Liver (tissue), 9 donors: ENCODE data around the gene SIRT7. TPM values are rescaled to one million over a fixed set of nuclear protein-coding genes. Genes with fewer than 3 reads are reported as not detected.

Experiments used
- DNase-seq: peaks from one replicate; pipeline ENCODE4 v3.0.0-alpha.2; 2017; ENCODE audit warnings: low spot score
- H3K27ac ChIP-seq, 2 donors: one replicate each; pipeline ENCODE4 v1.7.0; 2013; ENCODE audit warnings: inconsistent platforms in 2 of 2, low read length in 2 of 2, control low read depth in 1 of 2, low read depth in 1 of 2, mild to moderate bottlenecking in 1 of 2
- H3K27me3 ChIP-seq, 4 donors: one replicate each; pipeline versions ENCODE4 v1.6.1 to v1.7.0; 2013; ENCODE audit warnings: low read length in 3 of 4, inconsistent platforms in 1 of 4, mild to moderate bottlenecking in 1 of 4, moderate library complexity in 1 of 4; ENCODE audit not compliant: control insufficient read depth in 4 of 4, insufficient read depth in 4 of 4
- H3K36me3 ChIP-seq, 4 donors: one replicate each; pipeline versions ENCODE4 v1.6.1 to v1.7.0; 2013; ENCODE audit warnings: low read length in 3 of 4, mild to moderate bottlenecking in 3 of 4, low read depth in 1 of 4, moderate library complexity in 1 of 4; ENCODE audit not compliant: control insufficient read depth in 4 of 4, insufficient read depth in 3 of 4
- H3K4me1 ChIP-seq, 4 donors: one replicate each; pipeline versions ENCODE4 v1.6.1 to v1.7.0; 2013; ENCODE audit warnings: low read length in 3 of 4, mild to moderate bottlenecking in 3 of 4, moderate library complexity in 1 of 4; ENCODE audit not compliant: control insufficient read depth in 4 of 4, insufficient read depth in 4 of 4
- H3K4me3 ChIP-seq, 3 donors: one replicate each; pipeline versions ENCODE4 v1.6.1 to v1.7.0; 2013; ENCODE audit warnings: low read length in 3 of 3, control low read depth in 1 of 3, low read depth in 1 of 3, mild to moderate bottlenecking in 1 of 3
- H3K9ac ChIP-seq, 2 donors: one replicate each; pipeline ENCODE4 v1.7.0; 2013; ENCODE audit warnings: low read length in 2 of 2, mild to moderate bottlenecking in 2 of 2, moderate library complexity in 2 of 2, control low read depth in 1 of 2, low read depth in 1 of 2
- H3K9me3 ChIP-seq, 4 donors: one replicate each; pipeline versions ENCODE4 v1.6.1 to v1.7.0; 2013; ENCODE audit warnings: low read length in 3 of 4; ENCODE audit not compliant: control insufficient read depth in 4 of 4
- ATF3 ChIP-seq: IDR thresholded peaks from 2 replicates; pipeline ENCODE4 v1.6.1; 2016; ENCODE audit warnings: antibody characterized with exemption
- CTCF ChIP-seq: fragments of 150-350 bp; IDR thresholded peaks from 2 replicates; pipeline ENCODE4 v1.5.1; 2017; ENCODE audit warnings: improper control_type of control experiment, low read depth, low read length; ENCODE audit not compliant: missing input control
- EGR1 ChIP-seq, 2 donors: IDR thresholded peaks; 2 replicates each; pipeline ENCODE4 v1.6.1; 2016 to 2018; ENCODE audit warnings: antibody characterized with exemption in 2 of 2, low read depth in 2 of 2
- FOXA1 ChIP-seq: IDR thresholded peaks from 2 replicates; pipeline ENCODE4 v1.6.1; 2016; ENCODE audit warnings: antibody characterized with exemption
- GABPA ChIP-seq, 2 donors: IDR thresholded peaks in 1 of 2; conservative IDR thresholded peaks in 1 of 2; 2 replicates each; pipeline ENCODE4 v1.6.1; 2016; ENCODE audit warnings: antibody characterized with exemption in 2 of 2, mild to moderate bottlenecking in 1 of 2, moderate library complexity in 1 of 2
- HNF4A ChIP-seq, 2 donors: conservative IDR thresholded peaks; 2 replicates each; pipeline ENCODE4 v1.6.1; 2016; ENCODE audit warnings: antibody characterized with exemption in 2 of 2, mild to moderate bottlenecking in 2 of 2
- HNF4G ChIP-seq: IDR thresholded peaks from 2 replicates; pipeline ENCODE4 v1.6.1; 2016; ENCODE audit warnings: antibody characterized with exemption
- MAX ChIP-seq: IDR thresholded peaks from 2 replicates; pipeline ENCODE4 v1.6.1; 2016; ENCODE audit warnings: antibody characterized with exemption
- NR2F2 ChIP-seq: IDR thresholded peaks from 2 replicates; pipeline ENCODE4 v1.6.1; 2016; ENCODE audit warnings: antibody characterized with exemption
- RAD21 ChIP-seq, 2 donors: IDR thresholded peaks; 2 replicates each; pipeline ENCODE4 v1.6.1; 2016; ENCODE audit warnings: antibody characterized with exemption in 2 of 2, mild to moderate bottlenecking in 2 of 2
- REST ChIP-seq: IDR thresholded peaks from 2 replicates; pipeline ENCODE4 v1.6.1; 2016; ENCODE audit warnings: antibody characterized with exemption, mild to moderate bottlenecking
- SP1 ChIP-seq: IDR thresholded peaks from 2 replicates; pipeline ENCODE4 v1.6.1; 2018; ENCODE audit warnings: antibody characterized with exemption, mild to moderate bottlenecking
- TAF1 ChIP-seq: conservative IDR thresholded peaks from 2 replicates; pipeline ENCODE4 v1.6.1; 2016; ENCODE audit warnings: antibody characterized with exemption, mild to moderate bottlenecking
- YY1 ChIP-seq: IDR thresholded peaks from 2 replicates; pipeline ENCODE4 v1.6.1; 2016; ENCODE audit warnings: antibody characterized with exemption, mild to moderate bottlenecking
- ZBTB33 ChIP-seq: IDR thresholded peaks from 2 replicates; pipeline ENCODE4 v1.6.1; 2016; ENCODE audit warnings: antibody characterized with exemption
- WGBS: extraction: QIAGEN DNeasy Blood & Tissue Kit; methylation state at CpG from one replicate; pipeline ENCODE4 v1.1.7; 2013; 5-methylcytosine and 5-hydroxymethylcytosine counted together
- polyA plus RNA-seq, 2 donors: library from polyadenylated mRNA; stranded (reverse) in 1 of 2; unstranded in 1 of 2; fragments of 200-250 nt in 1 of 2; fragments of >200 nt in 1 of 2; fragmentation: Nextera tagmentation in 1 of 2; extraction: Ambion mirVana in 1 of 2; gene quantifications; one replicate each; pipeline versions ENCODE4 v1.2.1 to v1.2.3, GENCODE V29; 2013 to 2015
- total RNA-seq, 2 donors: library from RNA; depleted of rRNA; stranded (reverse); fragments of >200 nt; gene quantifications; one replicate each; pipeline ENCODE4 v1.2.3, GENCODE V29; 2014
- donor health status: healthy.
- donor health status: healthy.
- donor health status: healthy.
- donor health status: healthy.
- donor health status: healthy.

Gene SIRT7
- total and polyA plus RNA-seq, 4 donors, result 7.1 to 16.5 (median 11.5) TPM

GRCh38 chr17:81871387-81872230 is 46.4 kb downstream of the SIRT7 start:
- peak overlapping the region; percentile 77 to 89 (median 79) for H3K4me3 ChIP-seq
- peaks cover 0 to 6% (median 2%) of the 10 kb centered on the region in 4 donors for H3K36me3 ChIP-seq
- H3K27ac ChIP-seq, result peak overlapping the region; percentile 94 to 100
- WGBS, result under 1% methylated on average over 86 of the region's 86 CpGs
- H3K4me1 ChIP-seq, result peaks cover 10 to 42% (median 32%) of the 10 kb centered on the region in 4 donors
- peak; percentile 93 for DNase-seq
- H3K9me3 ChIP-seq, result no peaks in the 10 kb centered on the region
- peak overlapping the region; percentile 86 to 97 for H3K9ac ChIP-seq
- peak; percentile 75 for TF ChIP-seq YY1
- peak; percentile 12 for TF ChIP-seq SP1
- TF ChIP-seq HNF4G, result no peak
- TF ChIP-seq NR2F2, result no peak
- TF ChIP-seq TAF1, result no peak
- TF ChIP-seq HNF4A (conservative IDR thresholded peaks at IDR 0.05), result no peak
- TF ChIP-seq ZBTB33, result no peak
- peak; percentile 33 for TF ChIP-seq REST
- TF ChIP-seq GABPA (IDR thresholded peaks at IDR 0.05 in 1 of 2, conservative IDR thresholded peaks at IDR 0.05 in 1 of 2), result peak in 1 of 2 donors; percentile 84
- no peak for TF ChIP-seq RAD21 (IDR thresholded peaks at IDR 0.05)
- no peaks in the 10 kb centered on the region for H3K27me3 ChIP-seq

GRCh38 chr17:81870981-81871386 is 47.0 kb downstream of the SIRT7 start, which contains the start of gene ARHGDIA:
ARHGDIA (minus strand) TSS chr17:81871337; CDS start chr17:81869930, 1,407 bp downstream.
- H3K9ac ChIP-seq, result peak within 1 kb of the TSS; percentile 86 to 97
- no peak for DNase-seq
- peaks cover 15 to 49% (median 38%) of the 10 kb centered on the region in 4 donors for H3K4me1 ChIP-seq
- peak within 1 kb of the TSS; percentile 77 to 89 (median 84) for H3K4me3 ChIP-seq
- H3K9me3 ChIP-seq, result no peaks in the 10 kb centered on the region
- TF ChIP-seq TAF1 (no peak), EGR1 (IDR thresholded peaks at IDR 0.05; ENCODE audit: low read depth in 2 of 2) (no peak), HNF4G (no peak), MAX (no peak), ATF3 (no peak), CTCF (no peak), FOXA1 (no peak)
- WGBS, result 2% methylated on average over 64 of the region's 64 CpGs
- peaks cover 0 to 6% (median 2%) of the 10 kb centered on the region in 4 donors for H3K36me3 ChIP-seq
- no peaks in the 10 kb centered on the region for H3K27me3 ChIP-seq
- H3K27ac ChIP-seq, result peak within 1 kb of the TSS; percentile 94 to 100
